ENCODE measurements around the gene SETMAR. TPM values are rescaled to one million over a fixed set of nuclear protein-coding genes. Genes with fewer than 3 reads are reported as not detected.

Gene SETMAR
- total RNA-seq, 1 donor from 2014 or later: 18.3 TPM

DNA sequence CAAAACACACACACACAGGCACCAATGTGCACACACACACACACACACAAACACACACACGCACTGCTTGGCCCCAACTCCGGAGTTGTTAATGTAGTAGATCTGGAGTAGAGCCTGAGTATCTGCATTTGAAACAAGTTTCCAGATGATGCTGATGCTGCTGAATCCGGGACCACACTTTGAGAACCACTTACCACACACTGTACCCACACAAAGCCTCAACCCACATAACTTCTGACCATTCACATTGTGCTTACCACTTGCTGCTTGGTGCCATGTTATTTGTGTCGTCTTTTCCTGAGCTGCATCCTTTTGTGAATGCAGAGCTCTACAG, 36.9 kb downstream of the SETMAR start:
- no peak overlapping the region for H3K4me3 ChIP-seq
- no peak overlapping the region for H3K27ac ChIP-seq
- no peaks in the 10 kb centered on the region for H3K27me3 ChIP-seq
- H3K27ac Mint-ChIP-seq: no peak overlapping the region
- no peaks in the 10 kb centered on the region for H3K36me3 ChIP-seq
- H3K9ac ChIP-seq: no peak overlapping the region
- H4K20me1 ChIP-seq (ENCODE audit: low read depth): no peaks in the 10 kb centered on the region
- H3F3A ChIP-seq (ENCODE audit: low read depth): no peaks in the 10 kb centered on the region
- no peaks in the 10 kb centered on the region for H3K79me2 ChIP-seq (ENCODE audit: low read depth)
- TF ChIP-seq EZH2 (IDR thresholded peaks at IDR 0.05): no peak
- TF ChIP-seq CTCF (IDR thresholded peaks at IDR 0.05): no peak
- H2AFZ ChIP-seq (replicated peaks): no peak overlapping the region
- DNase-seq (ENCODE audit: low spot score): no peak
- peaks cover 2% of the 10 kb centered on the region for H3K4me1 Mint-ChIP-seq
- no peak overlapping the region for H3K4me3 Mint-ChIP-seq
- no peaks in the 10 kb centered on the region for H3K9me3 ChIP-seq (ENCODE audit: low read depth)
- H3K4me2 ChIP-seq: no peak overlapping the region
- no peaks in the 10 kb centered on the region for H3K4me1 ChIP-seq
- H3K27me3 Mint-ChIP-seq (ENCODE audit: insufficient read depth, low read depth): no peaks in the 10 kb centered on the region
- H3K36me3 Mint-ChIP-seq: no peaks in the 10 kb centered on the region
- no peaks in the 10 kb centered on the region for H3K9me3 Mint-ChIP-seq

DNA sequence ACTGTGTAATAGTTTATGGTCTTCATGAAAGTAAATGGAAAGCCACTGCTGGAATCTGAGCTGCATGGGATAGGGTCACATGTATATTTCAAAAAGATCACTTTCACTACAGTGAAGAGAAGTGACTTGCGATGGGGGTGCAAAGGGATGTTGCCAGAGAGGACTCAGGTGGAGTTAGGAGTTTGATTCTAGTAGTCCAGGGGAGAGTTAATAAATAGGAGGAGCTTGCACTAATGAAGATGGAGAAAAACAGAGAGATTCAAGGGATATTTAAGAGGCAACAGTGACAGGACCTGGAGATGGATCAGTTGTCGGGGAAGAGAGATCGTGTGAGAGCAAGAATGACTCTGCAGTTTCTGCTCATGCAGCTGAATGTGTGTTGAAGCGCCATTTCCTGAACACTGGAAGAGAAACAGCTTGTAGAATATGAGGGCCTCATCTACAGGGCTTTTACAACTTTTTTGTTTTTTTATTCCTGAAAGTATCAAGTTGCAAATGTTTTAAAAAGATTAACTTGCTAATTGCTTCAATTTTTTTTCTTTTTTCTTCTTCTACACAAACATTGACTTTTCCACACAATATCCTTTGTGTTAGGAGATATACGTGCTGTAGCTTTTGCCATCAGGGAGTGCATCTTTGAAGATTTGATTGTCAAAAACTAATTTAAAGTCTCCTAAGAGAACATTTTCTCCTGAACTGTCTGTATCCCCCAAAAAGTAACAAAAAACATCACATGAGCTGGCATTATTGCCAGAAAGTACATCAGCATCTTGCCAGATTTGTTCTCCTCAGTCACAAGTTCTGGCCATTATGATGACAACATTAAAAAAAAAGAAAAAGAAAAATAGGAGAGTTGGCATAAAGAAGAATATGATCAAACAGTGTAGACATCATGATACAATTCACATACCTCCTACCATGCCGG, 37.5 kb downstream of the SETMAR start:
- H3K27ac Mint-ChIP-seq: no peak overlapping the region
- Histone ChIP-seq H3K4me2 (no peak overlapping the region), H3K4me3 (no peak overlapping the region), H2AFZ (replicated peaks) (no peak overlapping the region), H3K9me3 (ENCODE audit: low read depth) (no peaks in the 10 kb centered on the region), H3F3A (ENCODE audit: low read depth) (no peaks in the 10 kb centered on the region), H3K27ac (no peak overlapping the region), H4K20me1 (ENCODE audit: low read depth) (no peaks in the 10 kb centered on the region), H3K4me1 (no peaks in the 10 kb centered on the region), H3K79me2 (ENCODE audit: low read depth) (no peaks in the 10 kb centered on the region), H3K27me3 (no peaks in the 10 kb centered on the region), H3K9ac (no peak overlapping the region), H3K36me3 (no peaks in the 10 kb centered on the region)
- H3K9me3 Mint-ChIP-seq: no peaks in the 10 kb centered on the region
- H3K4me1 Mint-ChIP-seq: peaks cover 2% of the 10 kb centered on the region
- no peaks in the 10 kb centered on the region for H3K36me3 Mint-ChIP-seq
- no peak overlapping the region for H3K4me3 Mint-ChIP-seq
- DNase-seq (ENCODE audit: low spot score): no peak
- TF ChIP-seq EZH2phosphoT487 (IDR thresholded peaks at IDR 0.05) (no peak), EZH2 (IDR thresholded peaks at IDR 0.05) (no peak)
- no peaks in the 10 kb centered on the region for H3K27me3 Mint-ChIP-seq (ENCODE audit: insufficient read depth, low read depth)

DNA sequence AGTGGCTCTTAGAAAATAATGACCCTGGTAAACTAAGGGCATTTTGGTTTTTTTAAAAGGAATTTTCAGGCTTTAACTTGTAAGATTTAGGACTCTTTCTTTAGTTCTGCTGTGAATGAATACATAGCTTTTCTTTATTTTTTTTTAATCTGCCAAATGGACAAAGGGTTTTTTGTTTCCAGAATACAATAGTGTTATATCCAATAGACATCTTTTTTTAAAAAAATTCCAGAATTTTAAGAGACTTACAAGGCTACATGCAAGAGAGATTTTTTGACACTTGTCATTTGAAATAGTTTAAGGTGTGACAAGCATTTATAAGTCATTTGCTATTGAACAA, 38.1 kb downstream of the SETMAR start:
- Mint-ChIP-seq H3K4me1 (peaks cover 2% of the 10 kb centered on the region), H3K9me3 (no peaks in the 10 kb centered on the region), H3K4me3 (no peak overlapping the region), H3K27ac (no peak overlapping the region), H3K27me3 (ENCODE audit: insufficient read depth, low read depth) (no peaks in the 10 kb centered on the region), H3K36me3 (no peaks in the 10 kb centered on the region)
- Histone ChIP-seq H2AFZ (replicated peaks) (no peak overlapping the region), H3K36me3 (no peaks in the 10 kb centered on the region), H3K4me1 (no peaks in the 10 kb centered on the region), H3K79me2 (ENCODE audit: low read depth) (no peaks in the 10 kb centered on the region), H3K9ac (no peak overlapping the region), H4K20me1 (ENCODE audit: low read depth) (no peaks in the 10 kb centered on the region), H3K27me3 (no peaks in the 10 kb centered on the region), H3K4me3 (no peak overlapping the region), H3K9me3 (ENCODE audit: low read depth) (no peaks in the 10 kb centered on the region), H3K4me2 (no peak overlapping the region), H3F3A (ENCODE audit: low read depth) (no peaks in the 10 kb centered on the region), H3K27ac (no peak overlapping the region)
- TF ChIP-seq EZH2phosphoT487 (IDR thresholded peaks at IDR 0.05): no peak
- no peak for TF ChIP-seq CTCF (IDR thresholded peaks at IDR 0.05)
- TF ChIP-seq EZH2 (IDR thresholded peaks at IDR 0.05): no peak
- no peak for DNase-seq (ENCODE audit: low spot score)

- DNase-seq (ENCODE audit: low spot score): no peak
- H3K4me3 Mint-ChIP-seq: no peak overlapping the region
- H3K27ac ChIP-seq: no peak overlapping the region
- no peak for TF ChIP-seq EZH2phosphoT487 (IDR thresholded peaks at IDR 0.05)
- TF ChIP-seq CTCF (IDR thresholded peaks at IDR 0.05): no peak
- no peaks in the 10 kb centered on the region for H3K9me3 ChIP-seq (ENCODE audit: low read depth)
- peaks cover 2% of the 10 kb centered on the region for H3K4me1 Mint-ChIP-seq
- H3K79me2 ChIP-seq (ENCODE audit: low read depth): no peaks in the 10 kb centered on the region
- no peaks in the 10 kb centered on the region for H3K4me1 ChIP-seq
- no peak overlapping the region for H3K4me3 ChIP-seq
- H2AFZ ChIP-seq (replicated peaks): no peak overlapping the region
- no peak overlapping the region for H3K27ac Mint-ChIP-seq
- H3K9ac ChIP-seq: no peak overlapping the region
- H3K9me3 Mint-ChIP-seq: no peaks in the 10 kb centered on the region
- no peaks in the 10 kb centered on the region for H3K27me3 Mint-ChIP-seq (ENCODE audit: insufficient read depth, low read depth)
- H3K36me3 ChIP-seq: no peaks in the 10 kb centered on the region
- no peak overlapping the region for H3K4me2 ChIP-seq
- H4K20me1 ChIP-seq (ENCODE audit: low read depth): no peaks in the 10 kb centered on the region
- no peaks in the 10 kb centered on the region for H3F3A ChIP-seq (ENCODE audit: low read depth)
- no peaks in the 10 kb centered on the region for H3K27me3 ChIP-seq
- H3K36me3 Mint-ChIP-seq: no peaks in the 10 kb centered on the region
Measured at GRCh38 chr3:4343258-4343657, 40.1 kb downstream of the SETMAR start.
